GM12878 (cell line): ENCODE measurements around the gene OOEP. TPM values are rescaled to one million over a fixed set of nuclear protein-coding genes. Genes with fewer than 3 reads are reported as not detected.
A peak's percentile ranks its signal among the peaks of the same experiment; 100 is the strongest.

Source experiments
- ATAC-seq: fragments of 200-7000 bp; cut with Tn5 transposase; 3 replicates; pipeline ENCODE4 v1.9.1; 2020; ENCODE audit warnings: mild to moderate bottlenecking, moderate library complexity
- Bru-seq: library from RNA; stranded (reverse); fragments of 400-500 nt; gene quantifications from one replicate; lab custom pipeline; 2021; lab: Mats Ljungman, UMichigan
- BruChase-seq, 2 experiments: library from RNA; stranded (reverse); fragments of 400-500 nt; gene quantifications; one replicate each; lab custom pipeline; 2021; lab: Mats Ljungman, UMichigan
- BruUV-seq: library from RNA; stranded (reverse); fragments of 400-500 nt; replicated peaks from 2 replicates; lab custom pipeline; 2021; lab: Mats Ljungman, UMichigan
- CTCF ChIA-PET: fragments of 300-600 bp; sonication (Branson Sonifier 250); formaldehyde crosslinking; extraction: SDS; loops from one replicate; lab custom pipeline; 2021; ENCODE audit warnings: inconsistent platforms; lab: Yijun Ruan, JAX
- POLR2A ChIA-PET: fragments of 350-600 bp; formaldehyde crosslinking; extraction: SDS; loops from one replicate; lab custom pipeline; 2021; ENCODE audit warnings: inconsistent platforms; lab: Charles Lee
- RAD21 ChIA-PET: fragments of 300-600 bp; sonication (Branson Sonifier 250); formaldehyde crosslinking; loops from one replicate; lab custom pipeline; 2023; ENCODE audit warnings: antibody characterized with exemption; ENCODE audit not compliant: unreplicated experiment; lab: Charles Lee
- SMC1A ChIA-PET: fragments of 300-600 bp; sonication (Branson Sonifier 250); formaldehyde crosslinking; loops from one replicate; lab custom pipeline; 2023; ENCODE audit not compliant: unreplicated experiment, uncharacterized antibody; lab: Charles Lee
- DNase-seq: peaks from one replicate; pipeline ENCODE4 v3.0.0-alpha.2; 2011; ENCODE audit warnings: low read depth, low spot score
- FAIRE-seq: peaks from 3 replicates; lab custom pipeline; 2011; peaks lifted over from hg19 to GRCh38; lab: Jason Lieb, UNC
- H2AFZ ChIP-seq: 2 replicates; pipeline ENCODE4 v1.6.0; 2011; ENCODE audit warnings: low read depth, low read length, control low read depth; ENCODE audit not compliant: control insufficient read depth
- H3K27ac ChIP-seq: 2 replicates; pipeline ENCODE4 v1.5.1; 2011; ENCODE audit warnings: control low read depth; ENCODE audit not compliant: control insufficient read depth, insufficient read depth
- H3K27me3 ChIP-seq, 2 experiments: replicated peaks in 1 of 2; 2 replicates each; pipeline versions ENCODE4 v1.6.0 to v1.6.1; 2011; ENCODE audit warnings: low read length in 1 of 2; ENCODE audit not compliant: control insufficient read depth in 2 of 2, insufficient read depth in 2 of 2
- H3K36me3 ChIP-seq, 2 experiments: 2 replicates each; pipeline ENCODE4 v1.5.1; 2011; ENCODE audit warnings: low read length in 1 of 2; ENCODE audit not compliant: control insufficient read depth in 2 of 2, insufficient read depth in 2 of 2
- H3K4me1 ChIP-seq: 2 replicates; pipeline ENCODE4 v1.6.1; 2011; ENCODE audit warnings: mild to moderate bottlenecking, low read length, moderate library complexity, mixed read lengths; ENCODE audit not compliant: control insufficient read depth, insufficient read depth
- H3K4me2 ChIP-seq: 2 replicates; pipeline ENCODE4 v1.6.0; 2011; ENCODE audit warnings: control low read depth; ENCODE audit not compliant: control insufficient read depth, insufficient read depth
- H3K4me3 ChIP-seq: fragments of 200-600 bp; sonication (generic); 2 replicates; pipeline ENCODE4 v1.5.1; 2016
- H3K79me2 ChIP-seq: 2 replicates; pipeline ENCODE4 v1.6.0; 2011; ENCODE audit warnings: low read length; ENCODE audit not compliant: control insufficient read depth, insufficient read depth
- H3K9ac ChIP-seq: 2 replicates; pipeline ENCODE4 v1.8.0; 2011; ENCODE audit warnings: low read length, control low read depth, mixed read lengths; ENCODE audit not compliant: control insufficient read depth, insufficient read depth
- H3K9me3 ChIP-seq: replicated peaks from 3 replicates; pipeline ENCODE4 v1.5.1; 2011; ENCODE audit warnings: mild to moderate bottlenecking, low read length; ENCODE audit not compliant: control insufficient read depth, insufficient read depth
- H4K20me1 ChIP-seq: 2 replicates; pipeline ENCODE4 v1.6.0; 2011; ENCODE audit not compliant: control insufficient read depth, insufficient read depth
- BACH1 ChIP-seq: fragments of 450-650 bp; IDR thresholded peaks from 2 replicates; pipeline ENCODE4 v1.6.1; 2017; ENCODE audit warnings: mild to moderate bottlenecking, borderline replicate concordance
- KAT2A ChIP-seq: conservative IDR thresholded peaks from 2 replicates; pipeline ENCODE4 v1.6.1; 2011; ENCODE audit warnings: low read depth, low read length; ENCODE audit not compliant: control insufficient read depth
- LARP7 ChIP-seq: fragments of 450-650 bp; IDR thresholded peaks from 2 replicates; pipeline ENCODE4 v1.6.1; 2017; ENCODE audit warnings: mild to moderate bottlenecking
- NFYA ChIP-seq: IDR thresholded peaks from 2 replicates; pipeline ENCODE4 v1.6.1; 2011; ENCODE audit warnings: low read depth, mild to moderate bottlenecking, low read length, improper control_type of control experiment, borderline replicate concordance
- NR2C2 ChIP-seq: IDR thresholded peaks from 2 replicates; pipeline ENCODE4 v1.6.1; 2011; ENCODE audit warnings: borderline replicate concordance, low read depth; ENCODE audit not compliant: control insufficient read depth, insufficient read length
- SIX5 ChIP-seq: IDR thresholded peaks from 2 replicates; pipeline ENCODE4 v1.6.1; 2011; ENCODE audit warnings: mild to moderate bottlenecking, low read depth, low read length, moderate library complexity; ENCODE audit not compliant: severe bottlenecking
- SPI1 ChIP-seq: IDR thresholded peaks from 2 replicates; pipeline ENCODE4 v1.6.1; 2011; ENCODE audit warnings: low read depth, mild to moderate bottlenecking, low read length, moderate library complexity, borderline replicate concordance; ENCODE audit not compliant: insufficient read depth
- STAT3 ChIP-seq: IDR thresholded peaks from 2 replicates; pipeline ENCODE4 v1.6.1; 2011; ENCODE audit warnings: low read depth, low read length, improper control_type of control experiment
- SUZ12 ChIP-seq: fragments of 200-600 bp; sonication (generic); IDR thresholded peaks from one replicate; pipeline ENCODE4 v1.6.1; 2018; ENCODE audit warnings: antibody characterized with exemption, mild to moderate bottlenecking; ENCODE audit not compliant: unreplicated experiment
- TARDBP ChIP-seq: IDR thresholded peaks from 2 replicates; pipeline ENCODE4 v1.6.1; 2016; ENCODE audit warnings: borderline replicate concordance
- WRNIP1 ChIP-seq: IDR thresholded peaks from 2 replicates; pipeline ENCODE4 v1.6.1; 2011; ENCODE audit warnings: low read depth, low read length, improper control_type of control experiment, borderline replicate concordance
- ZNF622 ChIP-seq: fragments of 450-650 bp; IDR thresholded peaks from 2 replicates; pipeline ENCODE4 v1.6.1; 2017; ENCODE audit warnings: mild to moderate bottlenecking, inconsistent platforms
- WGBS: methylation state at CpG from one replicate; pipeline ENCODE4 v1.1.6; 2016; ENCODE audit warnings: low lambda C conversion rate; ENCODE audit not compliant: insufficient replicate concordance, insufficient coverage; ENCODE audit errors: missing lambda C conversion rate; 5-methylcytosine and 5-hydroxymethylcytosine counted together
- in situ Hi-C: fragments of 300-500 bp; cut with MboI; formaldehyde crosslinking; loops from 9 replicates; pipeline ENCODE4 v1.14.3; 2018; ENCODE audit warnings: mixed read lengths
- intact Hi-C: fragments of 100-400 bp; cut with micrococcal nuclease; formaldehyde crosslinking; loops from one replicate; pipeline ENCODE4 v1.14.2; 2022; ENCODE audit not compliant: unreplicated experiment
- long read RNA-seq, 2 experiments: library from polyadenylated mRNA; unstranded; transcript quantifications; one replicate each; pipeline ENCODE4 v2.0.0, GENCODE V29; 2019 to 2020
- polyA minus RNA-seq, 3 experiments: library from RNA; depleted of rRNA, polyadenylated mRNA; stranded (reverse); fragments of >200 nt; gene quantifications; 2 replicates each; pipeline ENCODE4 v1.2.3, GENCODE V29; 2011
- polyA plus RNA-seq, 11 experiments: library from polyadenylated mRNA; depleted of rRNA in 4 of 11; unstranded in 6 of 11; stranded (reverse) in 5 of 11; fragments of >200 nt; fragmentation: Nextera tagmentation in 4 of 11; fragmentation: Illumina TruSeq in 1 of 11; extraction: Ambion mirVana in 4 of 11; extraction: Trizol in 1 of 11; gene quantifications; 1 replicate in 1 of 11; 2 replicates in 10 of 11; pipeline versions ENCODE4 v1.2.1 to v1.2.3, GENCODE V29; 2011 to 2016; ENCODE audit warnings: inconsistent platforms in 2 of 11, missing spikeins in 2 of 11, low read depth in 1 of 11
- total RNA-seq, 4 experiments: library from RNA; depleted of rRNA in 3 of 4; stranded (reverse); fragments of >200 nt in 3 of 4; fragmentation: Illumina TruSeq in 1 of 4; extraction: Trizol in 1 of 4; gene quantifications; 2 replicates each; pipeline versions ENCODE4 v1.2.1 to v1.2.3, GENCODE V29; 2013 to 2021
- TF ChIP-seq, protein P1 (sequence below), 3 experiments: IDR thresholded peaks in 2 of 3; conservative IDR thresholded peaks in 1 of 3; 2 replicates each; pipeline ENCODE4 v1.5.1; 2011; ENCODE audit warnings: low read depth in 3 of 3, low read length in 3 of 3, mild to moderate bottlenecking in 3 of 3, control low read depth in 2 of 3, moderate library complexity in 2 of 3, inconsistent platforms in 1 of 3, mixed read lengths in 1 of 3; ENCODE audit not compliant: control insufficient read depth in 2 of 3, insufficient read depth in 1 of 3; ENCODE audit errors: extremely low read depth in 1 of 3
- TF ChIP-seq, protein P2 (sequence below): IDR thresholded peaks from 2 replicates; pipeline ENCODE4 v1.6.1; 2011; ENCODE audit warnings: low read depth, mild to moderate bottlenecking, low read length, moderate library complexity, borderline replicate concordance; ENCODE audit errors: extremely low read depth
- TF ChIP-seq, protein P3 (sequence below): fragments of 450-650 bp; IDR thresholded peaks from 2 replicates; pipeline ENCODE4 v1.6.1; 2017; ENCODE audit warnings: mild to moderate bottlenecking, low read depth, inconsistent platforms; ENCODE audit not compliant: poor library complexity, severe bottlenecking

Gene OOEP
- 0.98 and 1.2 TPM in 2 replicates for total RNA-seq (2013; cell fraction: nucleolus; rRNA removed)
- total RNA-seq (2014; rRNA removed) (not detected in 2 replicates), total RNA-seq (2014; rRNA removed; fragmentation: Illumina TruSeq; extraction: Trizol) (not detected in 2 replicates), total RNA-seq (2021) (not detected in 2 replicates), polyA plus RNA-seq (2011; rRNA removed) (0.08 TPM in 1 of 2 replicates, not detected in the other), polyA plus RNA-seq (2014; fragmentation: Illumina TruSeq; extraction: Trizol) (not detected in 2 replicates), polyA plus RNA-seq (2014; fragmentation: Nextera tagmentation; extraction: Ambion mirVana) (not detected), polyA plus RNA-seq (2014; rRNA removed) (not detected in 2 replicates), polyA plus RNA-seq (2016; fragmentation: Nextera tagmentation; extraction: Ambion mirVana) (not detected), polyA minus RNA-seq (2011; rRNA and poly(A)+ RNA removed) (not detected in 2 replicates), Bru-seq, nascent RNA (percentile 34 among the genes with signal in this experiment), BruChase-seq, experiment 1, labeled RNA remaining after a 6-hour chase (percentile 35 among the genes with signal in this experiment), BruChase-seq, experiment 2, labeled RNA remaining after a 2-hour chase (percentile 38 among the genes with signal in this experiment)
- polyA plus RNA-seq (2011; ENCODE audit: low read depth): not detected
- not detected in 2 replicates for polyA plus RNA-seq (2011; cell fraction: cytosol; rRNA removed)
- polyA plus RNA-seq (2011; cell fraction: nucleus; rRNA removed): 0.15 and 0.37 TPM in 2 replicates
- polyA plus RNA-seq (2012): not detected in 2 replicates
- polyA minus RNA-seq (2011; cell fraction: cytosol; rRNA and poly(A)+ RNA removed): not detected in 2 replicates
- 0.24 and 1.3 TPM in 2 replicates for polyA minus RNA-seq (2011; cell fraction: nucleus; rRNA and poly(A)+ RNA removed)
- long read RNA-seq, experiment 1: 0 reads
- long read RNA-seq, experiment 2: 0 reads

DNA sequence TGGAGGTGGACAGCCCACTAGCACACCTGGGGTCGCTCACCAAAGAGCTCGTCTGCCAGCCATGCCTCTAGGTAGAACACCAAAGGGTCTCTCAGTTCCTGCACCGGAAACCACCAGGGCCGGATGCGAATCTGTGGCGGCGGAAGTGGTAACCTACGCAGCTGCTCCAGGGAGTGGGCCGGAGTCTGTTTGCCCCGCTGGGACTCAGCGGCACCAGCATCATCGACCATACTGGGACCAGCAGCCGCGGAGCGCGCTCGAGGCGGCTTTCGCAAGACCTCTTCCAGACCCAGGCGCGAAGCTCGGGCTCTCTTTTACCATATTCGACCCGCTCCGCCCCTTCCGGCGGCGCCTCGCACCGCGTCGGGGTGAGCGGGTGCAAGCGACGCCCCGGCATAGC lies at the start of gene OOEP:
Gene OOEP, minus strand, starts transcription at position 335 of the 400 bp plus-strand sequence. Its CDS starts 105 bp downstream, at position 230.
- H4K20me1 ChIP-seq: no peaks in the 10 kb centered on the region
- TF ChIP-seq SIX5: no peak
- no peak for TF ChIP-seq NFYA
- no peak for TF ChIP-seq LARP7
- no peak for TF ChIP-seq WRNIP1
- no peak for TF ChIP-seq BACH1
- TF ChIP-seq, protein P1, sequence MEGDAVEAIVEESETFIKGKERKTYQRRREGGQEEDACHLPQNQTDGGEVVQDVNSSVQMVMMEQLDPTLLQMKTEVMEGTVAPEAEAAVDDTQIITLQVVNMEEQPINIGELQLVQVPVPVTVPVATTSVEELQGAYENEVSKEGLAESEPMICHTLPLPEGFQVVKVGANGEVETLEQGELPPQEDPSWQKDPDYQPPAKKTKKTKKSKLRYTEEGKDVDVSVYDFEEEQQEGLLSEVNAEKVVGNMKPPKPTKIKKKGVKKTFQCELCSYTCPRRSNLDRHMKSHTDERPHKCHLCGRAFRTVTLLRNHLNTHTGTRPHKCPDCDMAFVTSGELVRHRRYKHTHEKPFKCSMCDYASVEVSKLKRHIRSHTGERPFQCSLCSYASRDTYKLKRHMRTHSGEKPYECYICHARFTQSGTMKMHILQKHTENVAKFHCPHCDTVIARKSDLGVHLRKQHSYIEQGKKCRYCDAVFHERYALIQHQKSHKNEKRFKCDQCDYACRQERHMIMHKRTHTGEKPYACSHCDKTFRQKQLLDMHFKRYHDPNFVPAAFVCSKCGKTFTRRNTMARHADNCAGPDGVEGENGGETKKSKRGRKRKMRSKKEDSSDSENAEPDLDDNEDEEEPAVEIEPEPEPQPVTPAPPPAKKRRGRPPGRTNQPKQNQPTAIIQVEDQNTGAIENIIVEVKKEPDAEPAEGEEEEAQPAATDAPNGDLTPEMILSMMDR (IDR thresholded peaks at IDR 0.05 in 2 of 3, conservative IDR thresholded peaks at IDR 0.05 in 1 of 3; ENCODE audit: control insufficient read depth in 2 of 3, extremely low read depth in 1 of 3, insufficient read depth in 1 of 3, low read depth in 3 of 3, low read length in 3 of 3): no peak
- TF ChIP-seq, protein P2, sequence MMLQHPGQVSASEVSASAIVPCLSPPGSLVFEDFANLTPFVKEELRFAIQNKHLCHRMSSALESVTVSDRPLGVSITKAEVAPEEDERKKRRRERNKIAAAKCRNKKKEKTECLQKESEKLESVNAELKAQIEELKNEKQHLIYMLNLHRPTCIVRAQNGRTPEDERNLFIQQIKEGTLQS: no peak
- no peak for TF ChIP-seq NR2C2
- TF ChIP-seq STAT3: no peak
- TF ChIP-seq SUZ12: no peak
- TF ChIP-seq TARDBP: no peak
- no peak for TF ChIP-seq KAT2A
- TF ChIP-seq ZNF622: no peak
- TF ChIP-seq SPI1: no peak
- TF ChIP-seq, protein P3, sequence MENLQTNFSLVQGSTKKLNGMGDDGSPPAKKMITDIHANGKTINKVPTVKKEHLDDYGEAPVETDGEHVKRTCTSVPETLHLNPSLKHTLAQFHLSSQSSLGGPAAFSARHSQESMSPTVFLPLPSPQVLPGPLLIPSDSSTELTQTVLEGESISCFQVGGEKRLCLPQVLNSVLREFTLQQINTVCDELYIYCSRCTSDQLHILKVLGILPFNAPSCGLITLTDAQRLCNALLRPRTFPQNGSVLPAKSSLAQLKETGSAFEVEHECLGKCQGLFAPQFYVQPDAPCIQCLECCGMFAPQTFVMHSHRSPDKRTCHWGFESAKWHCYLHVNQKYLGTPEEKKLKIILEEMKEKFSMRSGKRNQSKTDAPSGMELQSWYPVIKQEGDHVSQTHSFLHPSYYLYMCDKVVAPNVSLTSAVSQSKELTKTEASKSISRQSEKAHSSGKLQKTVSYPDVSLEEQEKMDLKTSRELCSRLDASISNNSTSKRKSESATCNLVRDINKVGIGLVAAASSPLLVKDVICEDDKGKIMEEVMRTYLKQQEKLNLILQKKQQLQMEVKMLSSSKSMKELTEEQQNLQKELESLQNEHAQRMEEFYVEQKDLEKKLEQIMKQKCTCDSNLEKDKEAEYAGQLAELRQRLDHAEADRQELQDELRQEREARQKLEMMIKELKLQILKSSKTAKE: no peak
- H3K9ac ChIP-seq: no peak within 1 kb of the TSS
- in situ Hi-C loops: no loop called here
- CTCF ChIA-PET: no interaction called here
- H3K27me3 ChIP-seq: 0 out of 4 replicates have a peak, but pooled peaks cover 0 to 3% of the 10 kb centered on the region in 2 experiments
- no peaks in the 10 kb centered on the region; the same call in 2 of the 3 replicates for H3K9me3 ChIP-seq
- FAIRE-seq (no peak), ATAC-seq (no peak), DNase-seq (no peak)
- H3K4me3 ChIP-seq: no peak within 1 kb of the TSS
- no peaks in the 10 kb centered on the region for H3K36me3 ChIP-seq
- SMC1A ChIA-PET: no interaction called here
- WGBS: 92% methylated on average over 25 of the region's 36 CpGs
- POLR2A ChIA-PET: no interaction called here
- RAD21 ChIA-PET: no interaction called here
- no peaks in the 10 kb centered on the region for H3K79me2 ChIP-seq
- no peak within 1 kb of the TSS for H3K4me2 ChIP-seq
- no peak within 1 kb of the TSS for H3K27ac ChIP-seq
- no peak within 1 kb of the TSS for H2AFZ ChIP-seq
- BruUV-seq: no TSS peak
- intact Hi-C loops: no loop called here
- H3K4me1 ChIP-seq: no peaks in the 10 kb centered on the region
